Osteoblast (primary cell): ENCODE data around the gene COQ10A. TPM values are rescaled to one million over a fixed set of nuclear protein-coding genes. Genes with fewer than 3 reads are reported as not detected.

ENCODE experiments used
- DNase-seq: peaks from one replicate; pipeline ENCODE4 v3.0.0; 2011; ENCODE audit warnings: low spot score, mixed read lengths; ENCODE audit not compliant: insufficient read length; ENCODE audit errors: missing footprints
- H2AFZ ChIP-seq: 2 replicates; pipeline ENCODE4 v1.6.0; 2011; ENCODE audit warnings: mild to moderate bottlenecking, low read length
- H3K27ac ChIP-seq: 2 replicates; pipeline ENCODE4 v1.5.1; 2011; ENCODE audit warnings: mild to moderate bottlenecking, low read depth, low read length, moderate library complexity
- H3K27me3 ChIP-seq: 2 replicates; pipeline ENCODE4 v1.6.0; 2012; ENCODE audit warnings: mild to moderate bottlenecking, control low read depth, inconsistent platforms, low read length, moderate library complexity; ENCODE audit not compliant: insufficient read depth
- H3K36me3 ChIP-seq: 2 replicates; pipeline ENCODE4 v1.5.1; 2011; ENCODE audit warnings: mild to moderate bottlenecking, low read length, control low read depth, moderate library complexity; ENCODE audit not compliant: insufficient read depth
- H3K4me1 ChIP-seq: 2 replicates; pipeline ENCODE4 v1.5.1; 2011; ENCODE audit warnings: mild to moderate bottlenecking, low read length, control low read depth, moderate library complexity; ENCODE audit not compliant: insufficient read depth
- H3K4me2 ChIP-seq: 2 replicates; pipeline ENCODE4 v1.6.0; 2011; ENCODE audit warnings: mild to moderate bottlenecking, low read length; ENCODE audit not compliant: insufficient read depth
- H3K4me3 ChIP-seq: fragments of 200-600 bp; sonication (generic); 3 replicates; pipeline ENCODE4 v1.5.1; 2012; ENCODE audit warnings: mild to moderate bottlenecking, low read length, inconsistent platforms; ENCODE audit not compliant: insufficient read depth
- H3K79me2 ChIP-seq: 2 replicates; pipeline ENCODE4 v1.6.0; 2012; ENCODE audit warnings: mild to moderate bottlenecking, low read length, control low read depth, inconsistent platforms; ENCODE audit not compliant: insufficient read depth
- H3K9me3 ChIP-seq: 2 replicates; pipeline ENCODE4 v1.5.1; 2011; ENCODE audit warnings: low read depth, low read length, control low read depth
- H4K20me1 ChIP-seq: 2 replicates; pipeline ENCODE4 v1.6.0; 2012; ENCODE audit warnings: mild to moderate bottlenecking, low read length, control low read depth; ENCODE audit not compliant: insufficient read depth
- CTCF ChIP-seq: IDR thresholded peaks from 2 replicates; pipeline ENCODE4 v1.5.1; 2011; ENCODE audit warnings: mild to moderate bottlenecking, low read depth, low read length, moderate library complexity; ENCODE audit errors: extremely low read depth
- total RNA-seq: library from RNA; depleted of rRNA; stranded (reverse); fragments of >200 nt; gene quantifications from 2 replicates; pipeline ENCODE4 v1.2.3, GENCODE V29; 2012

Gene COQ10A
- total RNA-seq, 1 donor = 10.1 TPM

- Histone ChIP-seq H3K9me3 (no peaks in the 10 kb centered on the region), H3K4me1 (peaks cover 5% of the 10 kb centered on the region), H3K4me3 (no peak overlapping the region), H3K4me2 (no peak overlapping the region), H3K27me3 (no peaks in the 10 kb centered on the region), H4K20me1 (peaks cover 8% of the 10 kb centered on the region), H3K27ac (no peak overlapping the region), H3K79me2 (peaks cover 39% of the 10 kb centered on the region), H2AFZ (no peak overlapping the region), H3K36me3 (peaks cover 55% of the 10 kb centered on the region)
- TF ChIP-seq CTCF = no peak
- DNase-seq = peak; percentile 21
Observed at GRCh38 chr12:56286044-56286830, 19.5 kb downstream of the COQ10A start.

GRCh38 chr12:56288705-56289387 is 22.1 kb downstream of the COQ10A start:
- H3K4me3 ChIP-seq = no peak overlapping the region
- H3K79me2 ChIP-seq = peaks cover 62% of the 10 kb centered on the region
- H3K36me3 ChIP-seq = peaks cover 41% of the 10 kb centered on the region
- H3K27me3 ChIP-seq = no peaks in the 10 kb centered on the region
- DNase-seq = no peak
- no peaks in the 10 kb centered on the region for H3K9me3 ChIP-seq
- peaks cover 17% of the 10 kb centered on the region for H4K20me1 ChIP-seq
- H2AFZ ChIP-seq = no peak overlapping the region
- H3K27ac ChIP-seq = no peak overlapping the region
- no peak for TF ChIP-seq CTCF
- peaks cover 5% of the 10 kb centered on the region for H3K4me1 ChIP-seq
- H3K4me2 ChIP-seq = no peak overlapping the region

- H4K20me1 ChIP-seq = peaks cover 24% of the 10 kb centered on the region
Observed at GRCh38 chr12:56293795-56294194, 27.1 kb downstream of the COQ10A start.

More at GRCh38 chr12:56293795-56294194, 27.1 kb downstream of the COQ10A start:
- peaks cover 29% of the 10 kb centered on the region for H3K36me3 ChIP-seq
- no peaks in the 10 kb centered on the region for H3K27me3 ChIP-seq
- no peak overlapping the region for H3K27ac ChIP-seq
- no peak overlapping the region for H2AFZ ChIP-seq
- H3K79me2 ChIP-seq = peaks cover 92% of the 10 kb centered on the region
- H3K4me3 ChIP-seq = no peak overlapping the region
- no peak overlapping the region for H3K4me2 ChIP-seq
- H3K4me1 ChIP-seq = peaks cover 7% of the 10 kb centered on the region
- TF ChIP-seq CTCF = no peak
- no peak for DNase-seq
- no peaks in the 10 kb centered on the region for H3K9me3 ChIP-seq
